PC-9 (cell line): ENCODE results near the gene ZBTB7C.

Source experiments
- EZH2 ChIP-seq: fragments of 200-600 bp; sonication (generic); IDR thresholded peaks from 2 replicates; pipeline ENCODE4 v1.8.0; 2017; ENCODE audit warnings: antibody characterized with exemption, low read depth
- TF ChIP-seq, protein P1 (sequence below): fragments of 200-600 bp; sonication (generic); conservative IDR thresholded peaks from 2 replicates; pipeline ENCODE4 v1.6.1; 2017; ENCODE audit warnings: mixed run types, antibody characterized with exemption, mild to moderate bottlenecking, moderate library complexity

- no peak for TF ChIP-seq EZH2
- TF ChIP-seq, protein P1, sequence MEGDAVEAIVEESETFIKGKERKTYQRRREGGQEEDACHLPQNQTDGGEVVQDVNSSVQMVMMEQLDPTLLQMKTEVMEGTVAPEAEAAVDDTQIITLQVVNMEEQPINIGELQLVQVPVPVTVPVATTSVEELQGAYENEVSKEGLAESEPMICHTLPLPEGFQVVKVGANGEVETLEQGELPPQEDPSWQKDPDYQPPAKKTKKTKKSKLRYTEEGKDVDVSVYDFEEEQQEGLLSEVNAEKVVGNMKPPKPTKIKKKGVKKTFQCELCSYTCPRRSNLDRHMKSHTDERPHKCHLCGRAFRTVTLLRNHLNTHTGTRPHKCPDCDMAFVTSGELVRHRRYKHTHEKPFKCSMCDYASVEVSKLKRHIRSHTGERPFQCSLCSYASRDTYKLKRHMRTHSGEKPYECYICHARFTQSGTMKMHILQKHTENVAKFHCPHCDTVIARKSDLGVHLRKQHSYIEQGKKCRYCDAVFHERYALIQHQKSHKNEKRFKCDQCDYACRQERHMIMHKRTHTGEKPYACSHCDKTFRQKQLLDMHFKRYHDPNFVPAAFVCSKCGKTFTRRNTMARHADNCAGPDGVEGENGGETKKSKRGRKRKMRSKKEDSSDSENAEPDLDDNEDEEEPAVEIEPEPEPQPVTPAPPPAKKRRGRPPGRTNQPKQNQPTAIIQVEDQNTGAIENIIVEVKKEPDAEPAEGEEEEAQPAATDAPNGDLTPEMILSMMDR: no peak
Observed at GRCh38 chr18:48142353-48142752, 266.8 kb downstream of the ZBTB7C start.
